HepG2 (cell line): ENCODE data around the gene SERPINF2. TPM values are rescaled to one million over a fixed set of nuclear protein-coding genes. Genes with fewer than 3 reads are reported as not detected.

Experiments used
- ATF7-NPFF ChIP-seq: sonication (generic); formaldehyde crosslinking; IDR thresholded peaks from 2 replicates; pipeline ENCODE4 v1.8.1; 2023; ENCODE audit warnings: mild to moderate bottlenecking, low read depth, missing genetic modification reagents, moderate library complexity
- CBX1 ChIP-seq: IDR thresholded peaks from one replicate; pipeline ENCODE4 v1.6.1; 2016; ENCODE audit warnings: antibody characterized with exemption, low read depth
- DMAP1 ChIP-seq: IDR thresholded peaks from 2 replicates; pipeline ENCODE4 v1.6.1; 2016
- GABPB1 ChIP-seq: IDR thresholded peaks from 2 replicates; pipeline ENCODE4 v1.6.1; 2016; ENCODE audit warnings: mild to moderate bottlenecking, missing genetic modification reagents, moderate library complexity, missing compliant biosample characterization
- HDAC2 ChIP-seq: sonication (generic); formaldehyde crosslinking; IDR thresholded peaks from 2 replicates; pipeline ENCODE4 v1.4.0; 2020; ENCODE audit warnings: missing genetic modification reagents
- MTF2 ChIP-seq: sonication (generic); formaldehyde crosslinking; IDR thresholded peaks from 2 replicates; pipeline ENCODE4 v1.5.0; 2020; ENCODE audit warnings: missing genetic modification reagents, borderline replicate concordance
- MXD4 ChIP-seq: IDR thresholded peaks from 2 replicates; pipeline ENCODE4 v1.6.1; 2016; ENCODE audit warnings: mild to moderate bottlenecking, missing biosample characterization, missing genetic modification reagents
- NCOA2 ChIP-seq: sonication (generic); formaldehyde crosslinking; IDR thresholded peaks from 2 replicates; pipeline ENCODE4 v1.8.0; 2022; ENCODE audit warnings: inconsistent platforms
- RAD21 ChIP-seq: fragments of 450-650 bp; formaldehyde crosslinking; IDR thresholded peaks from 2 replicates; pipeline ENCODE4 v1.5.0; 2020; ENCODE audit warnings: mild to moderate bottlenecking
- SMAD1 ChIP-seq: sonication (generic); formaldehyde crosslinking; IDR thresholded peaks from 2 replicates; pipeline ENCODE4 v1.4.0; 2020; ENCODE audit warnings: missing genetic modification reagents, low read depth, mild to moderate bottlenecking, borderline replicate concordance
- SMAD9 ChIP-seq: sonication (generic); formaldehyde crosslinking; IDR thresholded peaks from 2 replicates; pipeline ENCODE4 v1.5.1; 2020; ENCODE audit warnings: mild to moderate bottlenecking, missing genetic modification reagents
- SOX6 ChIP-seq, 2 experiments: fragments of 450-650 bp in 1 of 2; sonication (generic) in 1 of 2; formaldehyde crosslinking in 1 of 2; IDR thresholded peaks; 2 replicates each; pipeline versions ENCODE4 v1.4.0 to v1.6.1; 2017 to 2020; ENCODE audit warnings: antibody characterized with exemption in 1 of 2, mild to moderate bottlenecking in 1 of 2, missing genetic modification reagents in 1 of 2
- TARDBP ChIP-seq: sonication (generic); formaldehyde crosslinking; IDR thresholded peaks from 2 replicates; pipeline ENCODE4 v1.8.0; 2022; ENCODE audit warnings: mild to moderate bottlenecking, missing genetic modification reagents
- THAP11 ChIP-seq: IDR thresholded peaks from 2 replicates; pipeline ENCODE4 v1.6.1; 2016; ENCODE audit warnings: missing biosample characterization, missing genetic modification reagents
- TMF1 ChIP-seq: sonication (generic); formaldehyde crosslinking; IDR thresholded peaks from 2 replicates; pipeline ENCODE4 v1.8.1; 2022; ENCODE audit warnings: low read depth, missing genetic modification reagents
- ZFY ChIP-seq: sonication (generic); formaldehyde crosslinking; IDR thresholded peaks from 2 replicates; pipeline ENCODE4 v1.4.0; 2020; ENCODE audit warnings: missing genetic modification reagents
- ZNF563 ChIP-seq: sonication (generic); formaldehyde crosslinking; IDR thresholded peaks from 2 replicates; pipeline ENCODE4 v1.8.0; 2022; ENCODE audit warnings: mild to moderate bottlenecking, moderate library complexity, missing genetic modification reagents
- ZNF761 ChIP-seq: sonication (generic); formaldehyde crosslinking; conservative IDR thresholded peaks from 2 replicates; pipeline ENCODE4 v1.4.0; 2020; ENCODE audit warnings: mild to moderate bottlenecking, missing genetic modification reagents
- polyA plus RNA-seq, 8 experiments: library from polyadenylated mRNA; depleted of rRNA in 3 of 8; stranded (reverse) in 7 of 8; unstranded in 1 of 8; fragments of >200 nt; fragmentation: Illumina TruSeq in 4 of 8; extraction: Trizol in 4 of 8; gene quantifications; 2 replicates each; pipeline versions ENCODE4 v1.2.1 to v1.2.3, GENCODE V29; 2011 to 2016; ENCODE audit warnings: low read depth in 4 of 8, missing spikeins in 1 of 8, mixed read lengths in 1 of 8; ENCODE audit not compliant: insufficient read depth in 1 of 8
- total RNA-seq, 5 experiments: library from RNA; depleted of rRNA; stranded (reverse); fragments of >200 nt; fragmentation: Illumina TruSeq; extraction: Trizol; gene quantifications; 2 replicates each; pipeline ENCODE4 v1.2.3, GENCODE V29; 2016; ENCODE audit warnings: low read depth in 1 of 5
- TF ChIP-seq, protein P1 (sequence below): IDR thresholded peaks from 2 replicates; pipeline ENCODE4 v1.6.1; 2016; ENCODE audit warnings: missing genetic modification reagents, missing compliant biosample characterization
- TF ChIP-seq, protein P2 (sequence below): sonication (generic); formaldehyde crosslinking; IDR thresholded peaks from 2 replicates; pipeline ENCODE4 v1.5.0; 2020; ENCODE audit warnings: mild to moderate bottlenecking, missing genetic modification reagents
- TF ChIP-seq, protein P3 (sequence below): sonication (generic); formaldehyde crosslinking; IDR thresholded peaks from 2 replicates; pipeline ENCODE4 v1.5.0; 2020; ENCODE audit warnings: mild to moderate bottlenecking, missing genetic modification reagents
- TF ChIP-seq, protein P4 (sequence below): sonication (generic); formaldehyde crosslinking; IDR thresholded peaks from 2 replicates; pipeline ENCODE4 v1.8.1; 2023; ENCODE audit warnings: mild to moderate bottlenecking, missing genetic modification reagents

Gene SERPINF2
- total and polyA plus RNA-seq, 2 of the 13 experiments (the other 11 are each of a cell fraction or from before 2014, with no cell fraction given) = 309 to 548 TPM

DNA sequence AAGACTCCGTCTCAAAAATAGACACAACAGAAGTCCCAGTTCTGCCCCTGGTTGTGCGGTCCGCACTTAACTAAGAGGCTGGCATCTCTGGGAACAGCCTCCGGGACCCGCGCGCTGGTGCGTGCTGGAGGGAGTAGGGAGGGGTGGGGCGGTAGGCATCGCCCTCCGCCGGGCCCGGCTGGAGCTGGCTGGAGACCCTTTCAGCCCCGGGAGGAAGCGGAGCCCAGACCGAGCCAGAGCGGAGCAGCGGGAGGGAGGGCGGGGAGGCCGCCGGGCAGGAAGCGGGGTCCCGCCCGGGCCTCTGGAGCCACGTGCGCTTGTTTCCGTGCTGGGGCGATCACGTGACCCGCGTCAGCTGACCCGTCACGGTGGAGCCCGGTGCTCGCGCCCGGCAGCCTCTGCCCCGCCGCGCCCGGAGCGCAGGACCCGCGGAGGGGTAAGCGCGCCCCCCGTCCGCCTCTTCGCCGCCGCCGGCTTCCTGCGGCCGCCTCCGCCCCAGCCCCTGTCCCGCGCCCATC is 18.3 kb upstream of the SERPINF2 start, which contains the start of gene WDR81 (continued):
- TF ChIP-seq, protein P1, sequence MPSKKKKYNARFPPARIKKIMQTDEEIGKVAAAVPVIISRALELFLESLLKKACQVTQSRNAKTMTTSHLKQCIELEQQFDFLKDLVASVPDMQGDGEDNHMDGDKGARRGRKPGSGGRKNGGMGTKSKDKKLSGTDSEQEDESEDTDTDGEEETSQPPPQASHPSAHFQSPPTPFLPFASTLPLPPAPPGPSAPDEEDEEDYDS (CRISPR knock-in tag) = 0 out of 2 replicates have a peak, but pooled peaks have one; percentile 8
- TF ChIP-seq, protein P2, sequence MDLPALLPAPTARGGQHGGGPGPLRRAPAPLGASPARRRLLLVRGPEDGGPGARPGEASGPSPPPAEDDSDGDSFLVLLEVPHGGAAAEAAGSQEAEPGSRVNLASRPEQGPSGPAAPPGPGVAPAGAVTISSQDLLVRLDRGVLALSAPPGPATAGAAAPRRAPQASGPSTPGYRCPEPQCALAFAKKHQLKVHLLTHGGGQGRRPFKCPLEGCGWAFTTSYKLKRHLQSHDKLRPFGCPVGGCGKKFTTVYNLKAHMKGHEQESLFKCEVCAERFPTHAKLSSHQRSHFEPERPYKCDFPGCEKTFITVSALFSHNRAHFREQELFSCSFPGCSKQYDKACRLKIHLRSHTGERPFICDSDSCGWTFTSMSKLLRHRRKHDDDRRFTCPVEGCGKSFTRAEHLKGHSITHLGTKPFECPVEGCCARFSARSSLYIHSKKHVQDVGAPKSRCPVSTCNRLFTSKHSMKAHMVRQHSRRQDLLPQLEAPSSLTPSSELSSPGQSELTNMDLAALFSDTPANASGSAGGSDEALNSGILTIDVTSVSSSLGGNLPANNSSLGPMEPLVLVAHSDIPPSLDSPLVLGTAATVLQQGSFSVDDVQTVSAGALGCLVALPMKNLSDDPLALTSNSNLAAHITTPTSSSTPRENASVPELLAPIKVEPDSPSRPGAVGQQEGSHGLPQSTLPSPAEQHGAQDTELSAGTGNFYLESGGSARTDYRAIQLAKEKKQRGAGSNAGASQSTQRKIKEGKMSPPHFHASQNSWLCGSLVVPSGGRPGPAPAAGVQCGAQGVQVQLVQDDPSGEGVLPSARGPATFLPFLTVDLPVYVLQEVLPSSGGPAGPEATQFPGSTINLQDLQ (CRISPR knock-in tag) = peak; percentile 30; the same call in 1 of the 2 replicates
- TF ChIP-seq RAD21 (peak; percentile 42; the same call in 1 of the 2 replicates), MXD4 (CRISPR knock-in tag) (peak; percentile 87), TARDBP (CRISPR knock-in tag) (peak; percentile 25; the same call in 1 of the 2 replicates), ZNF761 (CRISPR knock-in tag) (peak; percentile 46; the same call in 1 of the 2 replicates), MTF2 (peak; percentile 3; the same call in 1 of the 2 replicates), SOX6 (IDR thresholded peaks at IDR 0.05) (no peak), SOX6 (CRISPR knock-in tag; IDR thresholded peaks at IDR 0.05) (peak; percentile 22; the same call in 1 of the 2 replicates), GABPB1 (CRISPR knock-in tag) (peak; percentile 85), NCOA2 (CRISPR knock-in tag) (peak; percentile 29; the same call in 1 of the 2 replicates), THAP11 (peak; percentile 77; the same call in 1 of the 2 replicates), SMAD9 (CRISPR knock-in tag) (no peak), CBX1 (peak; percentile 75), DMAP1 (CRISPR knock-in tag) (peak; percentile 62; the same call in 1 of the 2 replicates), SMAD1 (no peak), ZNF563 (CRISPR knock-in tag) (peak; percentile 51; the same call in 1 of the 2 replicates), ZFY (CRISPR knock-in tag) (peak; percentile 78; the same call in 1 of the 2 replicates), ATF7-NPFF (CRISPR knock-in tag) (peak; percentile 84), HDAC2 (CRISPR knock-in tag) (peak; percentile 53), TMF1 (CRISPR knock-in tag) (peak; percentile 89)
- TF ChIP-seq, protein P3, sequence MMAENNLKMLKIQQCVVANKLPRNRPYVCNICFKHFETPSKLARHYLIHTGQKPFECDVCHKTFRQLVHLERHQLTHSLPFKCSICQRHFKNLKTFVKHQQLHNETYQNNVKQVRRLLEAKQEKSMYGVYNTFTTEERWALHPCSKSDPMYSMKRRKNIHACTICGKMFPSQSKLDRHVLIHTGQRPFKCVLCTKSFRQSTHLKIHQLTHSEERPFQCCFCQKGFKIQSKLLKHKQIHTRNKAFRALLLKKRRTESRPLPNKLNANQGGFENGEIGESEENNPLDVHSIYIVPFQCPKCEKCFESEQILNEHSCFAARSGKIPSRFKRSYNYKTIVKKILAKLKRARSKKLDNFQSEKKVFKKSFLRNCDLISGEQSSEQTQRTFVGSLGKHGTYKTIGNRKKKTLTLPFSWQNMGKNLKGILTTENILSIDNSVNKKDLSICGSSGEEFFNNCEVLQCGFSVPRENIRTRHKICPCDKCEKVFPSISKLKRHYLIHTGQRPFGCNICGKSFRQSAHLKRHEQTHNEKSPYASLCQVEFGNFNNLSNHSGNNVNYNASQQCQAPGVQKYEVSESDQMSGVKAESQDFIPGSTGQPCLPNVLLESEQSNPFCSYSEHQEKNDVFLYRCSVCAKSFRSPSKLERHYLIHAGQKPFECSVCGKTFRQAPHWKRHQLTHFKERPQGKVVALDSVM (CRISPR knock-in tag) = peak; percentile 68; the same call in 1 of the 2 replicates
- TF ChIP-seq, protein P4, sequence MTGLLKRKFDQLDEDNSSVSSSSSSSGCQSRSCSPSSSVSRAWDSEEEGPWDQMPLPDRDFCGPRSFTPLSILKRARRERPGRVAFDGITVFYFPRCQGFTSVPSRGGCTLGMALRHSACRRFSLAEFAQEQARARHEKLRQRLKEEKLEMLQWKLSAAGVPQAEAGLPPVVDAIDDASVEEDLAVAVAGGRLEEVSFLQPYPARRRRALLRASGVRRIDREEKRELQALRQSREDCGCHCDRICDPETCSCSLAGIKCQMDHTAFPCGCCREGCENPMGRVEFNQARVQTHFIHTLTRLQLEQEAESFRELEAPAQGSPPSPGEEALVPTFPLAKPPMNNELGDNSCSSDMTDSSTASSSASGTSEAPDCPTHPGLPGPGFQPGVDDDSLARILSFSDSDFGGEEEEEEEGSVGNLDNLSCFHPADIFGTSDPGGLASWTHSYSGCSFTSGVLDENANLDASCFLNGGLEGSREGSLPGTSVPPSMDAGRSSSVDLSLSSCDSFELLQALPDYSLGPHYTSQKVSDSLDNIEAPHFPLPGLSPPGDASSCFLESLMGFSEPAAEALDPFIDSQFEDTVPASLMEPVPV (CRISPR knock-in tag) = 0 out of 2 replicates have a peak, but pooled peaks have one; percentile 68
